Sigmoid colon (tissue), 7 donors: ENCODE results near the gene WNT2B. TPM values are rescaled to one million over a fixed set of nuclear protein-coding genes. Genes with fewer than 3 reads are reported as not detected.

Experiments used
- DNase-seq: peaks from one replicate; pipeline ENCODE4 v3.0.0-alpha.2; 2019
- H3K27ac ChIP-seq, 4 donors: fragments of 200-600 bp; sonication (generic); one replicate each; pipeline ENCODE4 v1.5.1; 2016 to 2019; ENCODE audit warnings: mild to moderate bottlenecking in 1 of 4
- H3K27me3 ChIP-seq, 3 donors: fragments of 200-600 bp; sonication (generic); one replicate each; pipeline ENCODE4 v1.5.1; 2019; ENCODE audit warnings: mild to moderate bottlenecking in 1 of 3
- H3K36me3 ChIP-seq, 4 donors: fragments of 200-600 bp; sonication (generic); one replicate each; pipeline ENCODE4 v1.5.1; 2016 to 2019
- H3K4me1 ChIP-seq, 4 donors: fragments of 200-600 bp; sonication (generic); one replicate each; pipeline ENCODE4 v1.5.1; 2017 to 2019
- H3K4me3 ChIP-seq, 4 donors: fragments of 200-600 bp; sonication (generic); one replicate each; pipeline ENCODE4 v1.5.1; 2017 to 2019; ENCODE audit warnings: mild to moderate bottlenecking in 2 of 4, moderate library complexity in 1 of 4
- H3K9me3 ChIP-seq, 4 donors: fragments of 200-600 bp in 3 of 4; sonication (generic) in 3 of 4; one replicate each; pipeline versions ENCODE4 v1.5.1 to v1.6.1; 2013 to 2019
- EP300 ChIP-seq, 4 donors: sonication (generic); formaldehyde crosslinking; IDR thresholded peaks; one replicate each; pipeline ENCODE4 v1.6.1; 2017; ENCODE audit warnings: antibody characterized with exemption in 4 of 4
- POLR2A ChIP-seq, 2 donors: fragments of 450-650 bp; IDR thresholded peaks; one replicate each; pipeline ENCODE4 v1.6.1; 2016; ENCODE audit warnings: antibody characterized with exemption in 2 of 2, mild to moderate bottlenecking in 2 of 2, moderate library complexity in 2 of 2
- POLR2AphosphoS5 ChIP-seq, 4 donors: sonication (generic); formaldehyde crosslinking; IDR thresholded peaks; one replicate each; pipeline ENCODE4 v1.6.1; 2017; ENCODE audit warnings: antibody characterized with exemption in 4 of 4
- WGBS, 2 donors: extraction: QIAGEN DNeasy Blood & Tissue Kit; methylation state at CpG; one replicate each; pipeline ENCODE4 v1.1.7; 2013; 5-methylcytosine and 5-hydroxymethylcytosine counted together
- intact Hi-C: fragments of 100-400 bp; cut with DNase I; formaldehyde crosslinking; loops from one replicate; pipeline ENCODE4 v1.15.1; 2023
- polyA plus RNA-seq, 3 donors: library from polyadenylated mRNA; stranded (reverse); fragments of 200-250 nt; gene quantifications; one replicate each; pipeline ENCODE4 v1.2.3, GENCODE V29; 2013
- total RNA-seq, 4 donors: library from RNA; depleted of rRNA; stranded (reverse); fragments of >200 nt; gene quantifications; one replicate each; pipeline ENCODE4 v1.1.0, GENCODE V29; 2016
- TF ChIP-seq, protein P1 (sequence below), 4 experiments: fragments of 450-650 bp in 3 of 4; fragments of 200-600 bp in 1 of 4; IDR thresholded peaks; one replicate each; pipeline ENCODE4 v1.5.1; 2016 to 2019; ENCODE audit warnings: antibody characterized with exemption in 4 of 4, mild to moderate bottlenecking in 3 of 4, moderate library complexity in 2 of 4
- donor health status: healthy with polysubstance abuse.
- donor health status: Bipolar disorder and iron deficiency.
- donor health status: healthy.

WNT2B gene
- total and polyA plus RNA-seq, 7 donors: 1.2 to 4.2 (median 1.8) TPM

DNA sequence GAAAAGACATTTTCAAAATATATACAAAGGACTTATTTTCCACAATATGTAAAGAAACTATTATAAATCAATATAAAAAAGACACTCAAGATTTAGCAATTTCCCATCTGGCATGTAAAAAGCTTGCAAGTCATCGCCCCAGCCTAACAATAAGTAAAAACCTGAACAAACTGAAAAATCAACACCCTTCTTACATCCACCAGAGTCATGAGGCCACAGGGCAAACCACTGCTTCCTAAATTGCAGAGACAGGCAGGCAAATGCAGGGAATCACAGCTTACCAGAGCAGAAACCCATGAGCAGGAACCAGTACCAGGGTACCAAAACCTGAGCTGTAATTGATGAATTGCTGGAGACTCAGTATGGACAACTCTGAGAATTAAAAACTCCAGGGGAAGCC, 16.7 kb upstream of the WNT2B start:
- intact Hi-C loops: no loop called here
- 80 to 84% methylated on average over 1 of the region's 1 CpG for WGBS, 2 donors
- H3K27ac ChIP-seq: no peak overlapping the region
- H3K4me1 ChIP-seq: no peaks in the 10 kb centered on the region
- TF ChIP-seq, protein P1, sequence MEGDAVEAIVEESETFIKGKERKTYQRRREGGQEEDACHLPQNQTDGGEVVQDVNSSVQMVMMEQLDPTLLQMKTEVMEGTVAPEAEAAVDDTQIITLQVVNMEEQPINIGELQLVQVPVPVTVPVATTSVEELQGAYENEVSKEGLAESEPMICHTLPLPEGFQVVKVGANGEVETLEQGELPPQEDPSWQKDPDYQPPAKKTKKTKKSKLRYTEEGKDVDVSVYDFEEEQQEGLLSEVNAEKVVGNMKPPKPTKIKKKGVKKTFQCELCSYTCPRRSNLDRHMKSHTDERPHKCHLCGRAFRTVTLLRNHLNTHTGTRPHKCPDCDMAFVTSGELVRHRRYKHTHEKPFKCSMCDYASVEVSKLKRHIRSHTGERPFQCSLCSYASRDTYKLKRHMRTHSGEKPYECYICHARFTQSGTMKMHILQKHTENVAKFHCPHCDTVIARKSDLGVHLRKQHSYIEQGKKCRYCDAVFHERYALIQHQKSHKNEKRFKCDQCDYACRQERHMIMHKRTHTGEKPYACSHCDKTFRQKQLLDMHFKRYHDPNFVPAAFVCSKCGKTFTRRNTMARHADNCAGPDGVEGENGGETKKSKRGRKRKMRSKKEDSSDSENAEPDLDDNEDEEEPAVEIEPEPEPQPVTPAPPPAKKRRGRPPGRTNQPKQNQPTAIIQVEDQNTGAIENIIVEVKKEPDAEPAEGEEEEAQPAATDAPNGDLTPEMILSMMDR (IDR thresholded peaks at IDR 0.05): no peak
- TF ChIP-seq EP300 (IDR thresholded peaks at IDR 0.05) (no peak), POLR2A (IDR thresholded peaks at IDR 0.05) (no peak), POLR2AphosphoS5 (IDR thresholded peaks at IDR 0.05) (no peak)
- H3K4me3 ChIP-seq: no peak overlapping the region
- no peaks in the 10 kb centered on the region for H3K9me3 ChIP-seq
- no peaks in the 10 kb centered on the region for H3K36me3 ChIP-seq
- no peaks in the 10 kb centered on the region for H3K27me3 ChIP-seq
- DNase-seq: no peak

DNA sequence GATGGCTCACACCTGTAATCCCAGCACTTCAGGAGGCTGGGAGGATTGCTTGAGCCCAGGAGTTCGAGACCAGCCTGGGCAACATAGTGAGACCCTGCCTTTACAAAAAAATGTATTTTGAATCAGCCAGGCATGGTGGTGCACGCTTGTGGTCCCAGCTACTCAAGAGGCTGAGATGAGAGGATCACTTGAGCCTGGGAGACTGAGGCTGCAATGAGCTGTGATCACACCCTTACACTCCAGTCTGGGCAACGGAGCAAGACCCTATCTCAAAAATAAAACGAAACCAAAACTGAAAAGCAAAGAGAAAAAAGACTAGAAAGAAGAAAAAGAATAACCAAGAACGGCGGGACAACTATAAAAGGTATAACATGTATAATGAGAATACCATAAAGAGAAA, 15.4 kb upstream of the WNT2B start:
- Histone ChIP-seq H3K27me3 (no peaks in the 10 kb centered on the region), H3K4me1 (no peaks in the 10 kb centered on the region), H3K4me3 (no peak overlapping the region), H3K27ac (no peak overlapping the region), H3K36me3 (no peaks in the 10 kb centered on the region), H3K9me3 (no peaks in the 10 kb centered on the region)
- no peak for DNase-seq
- TF ChIP-seq, protein P1 (IDR thresholded peaks at IDR 0.05): no peak
- TF ChIP-seq POLR2AphosphoS5 (IDR thresholded peaks at IDR 0.05) (no peak), EP300 (IDR thresholded peaks at IDR 0.05) (no peak), POLR2A (IDR thresholded peaks at IDR 0.05) (no peak)
- 83 to 92% methylated on average over 6 of the region's 6 CpGs for WGBS, 2 donors
- intact Hi-C loops: no loop called here

DNA sequence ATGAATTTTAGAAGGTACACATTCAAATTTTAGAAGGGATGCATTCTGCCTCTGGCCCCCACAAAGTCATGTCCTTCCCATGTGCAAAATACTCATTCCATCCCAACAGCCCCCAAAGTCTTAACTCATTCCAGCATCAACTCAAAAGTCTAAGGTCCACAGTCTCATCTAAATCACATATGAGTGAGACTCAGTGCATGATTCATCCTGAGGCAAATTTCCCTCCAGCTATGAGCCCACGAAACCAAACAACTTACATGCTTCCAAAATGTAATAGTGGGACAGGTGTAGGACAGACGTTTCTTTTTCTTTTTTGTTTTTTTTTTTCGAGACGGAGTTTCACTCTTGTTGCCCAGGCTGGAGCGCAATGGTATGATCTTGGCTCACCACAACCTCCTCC, 12.5 kb upstream of the WNT2B start:
- Histone ChIP-seq H3K27ac (no peak overlapping the region), H3K9me3 (no peaks in the 10 kb centered on the region), H3K4me1 (no peaks in the 10 kb centered on the region), H3K4me3 (no peak overlapping the region), H3K27me3 (no peaks in the 10 kb centered on the region), H3K36me3 (no peaks in the 10 kb centered on the region)
- intact Hi-C loops: no loop called here
- 84 to 85% methylated on average over 5 of the region's 5 CpGs for WGBS, 2 donors
- TF ChIP-seq POLR2AphosphoS5 (IDR thresholded peaks at IDR 0.05): no peak
- TF ChIP-seq EP300 (IDR thresholded peaks at IDR 0.05): no peak
- no peak for TF ChIP-seq POLR2A (IDR thresholded peaks at IDR 0.05)
- TF ChIP-seq, protein P1 (IDR thresholded peaks at IDR 0.05): no peak
- no peak for DNase-seq

DNA sequence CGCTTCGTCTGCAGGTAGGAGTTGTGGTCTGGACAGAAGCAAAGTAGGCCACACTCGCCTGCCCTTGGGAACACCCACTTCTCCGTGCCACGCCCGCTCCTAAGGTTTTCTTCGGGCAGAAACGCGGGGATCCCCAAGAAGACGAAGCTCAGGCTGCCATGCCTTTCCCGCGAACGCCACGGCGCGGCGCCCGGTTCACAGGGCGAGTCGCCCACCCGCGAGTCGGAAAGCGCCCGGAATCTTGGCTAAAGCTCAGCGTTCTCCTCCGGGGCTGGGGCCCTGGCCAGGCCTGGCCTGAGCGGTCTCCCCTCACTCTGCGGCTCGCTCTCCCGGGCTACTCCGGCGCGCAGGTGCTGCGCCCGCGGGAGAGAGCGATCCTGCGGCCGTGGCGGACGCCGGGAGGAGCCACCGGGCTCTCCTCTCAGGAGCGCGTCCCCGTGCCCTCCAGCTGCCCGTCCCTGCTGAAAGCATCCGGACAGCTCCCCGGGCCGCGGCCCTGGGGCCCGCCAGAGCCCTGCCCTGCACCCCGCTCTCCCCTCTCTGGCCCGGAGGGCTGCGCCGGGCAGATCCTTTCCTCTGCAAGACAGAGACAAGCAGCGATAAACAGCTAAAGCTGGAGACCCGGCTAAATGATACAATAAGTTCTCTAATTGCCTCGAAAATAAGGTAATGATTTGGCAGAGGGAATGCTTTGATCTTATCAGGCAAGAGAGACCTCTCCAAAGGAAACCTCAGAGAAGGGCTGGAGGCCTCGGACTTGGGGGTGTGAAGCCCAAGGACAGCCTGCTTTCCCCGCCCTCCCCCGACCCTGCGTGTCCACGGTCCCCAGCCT, 6.7 kb upstream of the WNT2B start:
- Histone ChIP-seq H3K4me3 (peak overlapping the region; percentile 37 to 54 (median 50)), H3K27ac (peak overlapping the region in 2 of 4 donors; percentile 25 to 50), H3K36me3 (no peaks in the 10 kb centered on the region), H3K27me3 (peaks cover 0 to 41% (median 0%) of the 10 kb centered on the region in 3 donors), H3K9me3 (no peaks in the 10 kb centered on the region), H3K4me1 (peaks cover 0 to 14% (median 12%) of the 10 kb centered on the region in 4 donors)
- intact Hi-C loops: loop anchor here (5.0 kb wide), 1 partner anchor 205 kb away; the partner anchor contains the start of gene RHOC
- no peak for TF ChIP-seq EP300 (IDR thresholded peaks at IDR 0.05)
- TF ChIP-seq POLR2A (IDR thresholded peaks at IDR 0.05): no peak
- TF ChIP-seq, protein P1 (IDR thresholded peaks at IDR 0.05): peak; percentile 33 to 64 (median 58)
- TF ChIP-seq POLR2AphosphoS5 (IDR thresholded peaks at IDR 0.05): no peak
- peak; percentile 82 for DNase-seq
- 3 to 4% methylated on average over 65 of the region's 65 CpGs for WGBS, 2 donors
